Esophagus squamous epithelium (tissue), 5 donors: Measurements from ENCODE around the gene RAB6B. TPM values are rescaled to one million over a fixed set of nuclear protein-coding genes. Genes with fewer than 3 reads are reported as not detected.

Experiments
- DNase-seq: peaks from one replicate; lab custom pipeline; 2025; lab: John Stamatoyannopoulos, UW
- H3K27ac ChIP-seq, 4 donors: fragments of 200-600 bp; sonication (generic); one replicate each; pipeline ENCODE4 v1.5.1; 2016 to 2019; ENCODE audit warnings: mild to moderate bottlenecking in 1 of 4
- H3K27me3 ChIP-seq, 4 donors: fragments of 200-600 bp; sonication (generic); 1 replicate in 3 of 4; 2 replicates in 1 of 4; pipeline versions ENCODE4 v1.5.1 to v1.6.0; 2017 to 2021; ENCODE audit warnings: antibody characterized with exemption in 1 of 4
- H3K36me3 ChIP-seq, 3 donors: fragments of 200-600 bp; sonication (generic); one replicate each; pipeline ENCODE4 v1.5.1; 2016 to 2019
- H3K4me1 ChIP-seq, 3 donors: fragments of 200-600 bp; sonication (generic); one replicate each; pipeline ENCODE4 v1.5.1; 2017 to 2019
- H3K4me3 ChIP-seq, 4 donors: fragments of 200-600 bp; sonication (generic); 1 replicate in 3 of 4; 2 replicates in 1 of 4; pipeline ENCODE4 v1.5.1; 2016 to 2019; ENCODE audit warnings: mild to moderate bottlenecking in 2 of 4, moderate library complexity in 1 of 4
- H3K9me3 ChIP-seq, 3 donors: fragments of 200-600 bp; sonication (generic); one replicate each; pipeline ENCODE4 v1.5.1; 2016 to 2019
- CTCF ChIP-seq, 6 experiments: fragments of 450-650 bp in 4 of 6; fragments of 200-600 bp in 2 of 6; sonication (generic) in 2 of 6; IDR thresholded peaks; one replicate each; pipeline ENCODE4 v1.5.1; 2016 to 2019; ENCODE audit warnings: antibody characterized with exemption in 6 of 6, mild to moderate bottlenecking in 4 of 6, moderate library complexity in 4 of 6
- POLR2A ChIP-seq, 4 donors: fragments of 450-650 bp; IDR thresholded peaks; one replicate each; pipeline ENCODE4 v1.6.1; 2017; ENCODE audit warnings: antibody characterized with exemption in 4 of 4, mild to moderate bottlenecking in 4 of 4, moderate library complexity in 3 of 4
- WGBS, 2 donors: methylation state at CpG; one replicate each; pipeline ENCODE4 v1.1.5; 2018; 5-methylcytosine and 5-hydroxymethylcytosine counted together
- intact Hi-C: fragments of 100-400 bp; cut with DNase I; formaldehyde crosslinking; loops from one replicate; pipeline ENCODE4 v1.15.0; 2022
- total RNA-seq, 4 donors: library from RNA; depleted of rRNA; stranded (reverse); fragments of >200 nt; gene quantifications; one replicate each; pipeline ENCODE4 v1.1.0, GENCODE V29; 2016
- donor health status: DM: yes; HTN: yes; CAD: no.

Gene RAB6B
- total RNA-seq, 4 donors from 2014 or later = 0.09 to 1.7 (median 0.68) TPM

GRCh38 chr3:133930341-133930933, 34.8 kb upstream of the RAB6B start:
- Histone ChIP-seq H3K4me3 (no peak overlapping the region), H3K4me1 (peaks cover 9 to 20% (median 13%) of the 10 kb centered on the region in 3 donors), H3K36me3 (peaks cover 0 to 13% (median 0%) of the 10 kb centered on the region in 3 donors), H3K27ac (peak overlapping the region in 1 of 4 donors; percentile 10), H3K9me3 (no peaks in the 10 kb centered on the region), H3K27me3 (peaks cover 0 to 12% (median 0%) of the 10 kb centered on the region in 4 donors)
- intact Hi-C loops = no loop called here
- 44 to 68% methylated on average over 1 of the region's 1 CpG for WGBS, 2 donors
- peak in 5 of 6 experiments; percentile 52 to 74 (median 62) for TF ChIP-seq CTCF (IDR thresholded peaks at IDR 0.05)
- no peak for TF ChIP-seq POLR2A (IDR thresholded peaks at IDR 0.05)
- DNase-seq = no peak

- Histone ChIP-seq H3K4me3 (no peak overlapping the region), H3K27ac (no peak overlapping the region), H3K27me3 (peaks cover 0 to 12% (median 0%) of the 10 kb centered on the region in 4 donors), H3K36me3 (peaks cover 0 to 4% (median 0%) of the 10 kb centered on the region in 3 donors), H3K9me3 (no peaks in the 10 kb centered on the region), H3K4me1 (peaks cover 9 to 20% (median 13%) of the 10 kb centered on the region in 3 donors)
- WGBS, 2 donors = 65 to 77% methylated on average over 14 of the region's 14 CpGs
- no peak for TF ChIP-seq CTCF (IDR thresholded peaks at IDR 0.05)
- no peak for TF ChIP-seq POLR2A (IDR thresholded peaks at IDR 0.05)
- DNase-seq = no peak
- intact Hi-C loops = loop anchor here (5.0 kb wide), 1 partner anchor 107 kb away; no protein-coding TSS in a partner anchor
Observed at GRCh38 chr3:133928903-133929607, 33.4 kb upstream of the RAB6B start.

- no peak for TF ChIP-seq CTCF (IDR thresholded peaks at IDR 0.05)
- Histone ChIP-seq H3K4me1 (peaks cover 9 to 20% (median 13%) of the 10 kb centered on the region in 3 donors), H3K36me3 (peaks cover 0 to 2% (median 0%) of the 10 kb centered on the region in 3 donors), H3K27me3 (peaks cover 0 to 12% (median 0%) of the 10 kb centered on the region in 4 donors), H3K9me3 (no peaks in the 10 kb centered on the region), H3K27ac (no peak overlapping the region), H3K4me3 (peak overlapping the region in 2 of 4 donors; percentile 53 to 67)
- no peak for DNase-seq
- 71 to 75% methylated on average over 15 to 16 of the region's 20 CpGs for WGBS, 2 donors
- intact Hi-C loops = loop anchor here (5.0 kb wide), 1 partner anchor 106 kb away; no protein-coding TSS in a partner anchor
Observed at GRCh38 chr3:133928136-133928893, 32.6 kb upstream of the RAB6B start.

GRCh38 chr3:133927540-133928066, 31.9 kb upstream of the RAB6B start:
- no peak for DNase-seq

More at GRCh38 chr3:133927540-133928066, 31.9 kb upstream of the RAB6B start:
- TF ChIP-seq CTCF (IDR thresholded peaks at IDR 0.05) (peak; percentile 65 to 92 (median 85)), POLR2A (IDR thresholded peaks at IDR 0.05) (no peak)
- intact Hi-C loops = loop anchor here (5.0 kb wide), 1 partner anchor 105 kb away; no protein-coding TSS in a partner anchor
- no peaks in the 10 kb centered on the region for H3K36me3 ChIP-seq
- peak overlapping the region; percentile 42 to 67 (median 48) for H3K4me3 ChIP-seq
- no peaks in the 10 kb centered on the region for H3K9me3 ChIP-seq
- peaks cover 0 to 12% (median 0%) of the 10 kb centered on the region in 4 donors for H3K27me3 ChIP-seq
- no peak overlapping the region for H3K27ac ChIP-seq
- peaks cover 9 to 20% (median 13%) of the 10 kb centered on the region in 3 donors for H3K4me1 ChIP-seq
- 3 to 7% methylated on average over 6 to 10 of the region's 51 CpGs for WGBS, 2 donors
